Stomach (tissue), 4 donors: ENCODE results near the gene GRK6.

ENCODE experiments used
- POLR2A ChIP-seq, 4 donors: fragments of 450-650 bp; IDR thresholded peaks; one replicate each; pipeline ENCODE4 v1.6.1; 2016; ENCODE audit warnings: antibody characterized with exemption in 4 of 4, control low read depth in 2 of 4, mild to moderate bottlenecking in 1 of 4, moderate library complexity in 1 of 4
- POLR2AphosphoS5 ChIP-seq, 3 donors: sonication (generic); formaldehyde crosslinking; IDR thresholded peaks; one replicate each; pipeline ENCODE4 v1.6.1; 2016; ENCODE audit warnings: antibody characterized with exemption in 3 of 3
- TF ChIP-seq, protein P1 (sequence below), 7 experiments: fragments of 450-650 bp in 4 of 7; fragments of 200-600 bp in 3 of 7; sonication (generic) in 3 of 7; IDR thresholded peaks; one replicate each; pipeline ENCODE4 v1.5.1; 2016 to 2019; ENCODE audit warnings: antibody characterized with exemption in 7 of 7, control low read depth in 2 of 7, mild to moderate bottlenecking in 1 of 7

DNA sequence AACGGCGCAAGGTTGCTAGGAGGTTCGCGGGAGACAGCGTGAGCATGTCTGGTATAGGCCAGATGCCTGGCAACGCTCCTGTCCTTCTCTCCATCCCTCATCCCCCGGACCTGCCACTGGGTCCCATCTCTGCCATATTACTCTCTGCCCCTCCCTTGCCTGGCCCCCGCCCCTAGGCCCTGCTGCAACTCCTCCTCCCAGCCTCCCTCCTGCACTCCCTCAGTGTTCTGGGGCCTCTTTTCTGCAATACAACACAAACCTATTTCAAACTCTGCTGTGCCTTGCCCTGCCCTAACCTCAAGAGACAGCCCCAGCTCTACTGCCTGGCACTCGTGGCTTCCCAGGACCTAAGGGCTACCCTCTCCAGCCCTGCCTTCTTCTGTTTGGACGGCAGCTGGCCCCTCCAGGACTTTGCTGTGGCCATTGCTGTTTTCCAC lies 55.9 kb downstream of the GRK6 start:
- TF ChIP-seq POLR2AphosphoS5 (IDR thresholded peaks at IDR 0.05) = no peak
- TF ChIP-seq, protein P1, sequence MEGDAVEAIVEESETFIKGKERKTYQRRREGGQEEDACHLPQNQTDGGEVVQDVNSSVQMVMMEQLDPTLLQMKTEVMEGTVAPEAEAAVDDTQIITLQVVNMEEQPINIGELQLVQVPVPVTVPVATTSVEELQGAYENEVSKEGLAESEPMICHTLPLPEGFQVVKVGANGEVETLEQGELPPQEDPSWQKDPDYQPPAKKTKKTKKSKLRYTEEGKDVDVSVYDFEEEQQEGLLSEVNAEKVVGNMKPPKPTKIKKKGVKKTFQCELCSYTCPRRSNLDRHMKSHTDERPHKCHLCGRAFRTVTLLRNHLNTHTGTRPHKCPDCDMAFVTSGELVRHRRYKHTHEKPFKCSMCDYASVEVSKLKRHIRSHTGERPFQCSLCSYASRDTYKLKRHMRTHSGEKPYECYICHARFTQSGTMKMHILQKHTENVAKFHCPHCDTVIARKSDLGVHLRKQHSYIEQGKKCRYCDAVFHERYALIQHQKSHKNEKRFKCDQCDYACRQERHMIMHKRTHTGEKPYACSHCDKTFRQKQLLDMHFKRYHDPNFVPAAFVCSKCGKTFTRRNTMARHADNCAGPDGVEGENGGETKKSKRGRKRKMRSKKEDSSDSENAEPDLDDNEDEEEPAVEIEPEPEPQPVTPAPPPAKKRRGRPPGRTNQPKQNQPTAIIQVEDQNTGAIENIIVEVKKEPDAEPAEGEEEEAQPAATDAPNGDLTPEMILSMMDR (IDR thresholded peaks at IDR 0.05) = no peak
- no peak for TF ChIP-seq POLR2A (IDR thresholded peaks at IDR 0.05)
